HG03066 (cell line): ENCODE results near the gene IFI27.

Experiments
- ATAC-seq: cut with Tn5 transposase; IDR thresholded peaks from one replicate; pipeline ENCODE4 v1.9.1; 2021; ENCODE audit warnings: low read depth; ENCODE audit not compliant: unreplicated experiment

The IFI27 gene

GRCh38 chr14:94123868-94124267 lies 13.3 kb downstream of the IFI27 start:
- ATAC-seq = no peak

GRCh38 chr14:94124582-94125377 lies 14.2 kb downstream of the IFI27 start:
- ATAC-seq = no peak

GRCh38 chr14:94125659-94126418 lies 15.3 kb downstream of the IFI27 start:
- ATAC-seq = no peak

GRCh38 chr14:94126419-94126677 lies 15.8 kb downstream of the IFI27 start:
- ATAC-seq = no peak

- ATAC-seq = no peak
Observed at GRCh38 chr14:94126800-94127199, 16.3 kb downstream of the IFI27 start.

- ATAC-seq = no peak
Observed at GRCh38 chr14:94127330-94127729, 16.8 kb downstream of the IFI27 start.

GRCh38 chr14:94128216-94128839 lies 17.8 kb downstream of the IFI27 start:
- no peak for ATAC-seq

GRCh38 chr14:94129111-94129757 lies 18.7 kb downstream of the IFI27 start, which contains the start of gene IFI27L2:
TSS of gene IFI27L2 (minus strand) at chr14:94129604. CDS start at chr14:94129564, 40 bp downstream.
- ATAC-seq = peak; percentile 97

- no peak for ATAC-seq
Observed at GRCh38 chr14:94129758-94130414, 19.4 kb downstream of the IFI27 start.

GRCh38 chr14:94132285-94132887 lies 21.9 kb downstream of the IFI27 start:
- ATAC-seq = no peak

GRCh38 chr14:94135476-94135875 lies 24.9 kb downstream of the IFI27 start:
- no peak for ATAC-seq

GRCh38 chr14:94136575-94137331 lies 26.2 kb downstream of the IFI27 start:
- ATAC-seq = no peak

- ATAC-seq = no peak
Observed at GRCh38 chr14:94138251-94138650, 27.7 kb downstream of the IFI27 start.

- no peak for ATAC-seq
Observed at GRCh38 chr14:94139006-94139405, 28.5 kb downstream of the IFI27 start.

GRCh38 chr14:94139421-94139820 lies 28.9 kb downstream of the IFI27 start:
- no peak for ATAC-seq

GRCh38 chr14:94142247-94142646 lies 31.7 kb downstream of the IFI27 start:
- ATAC-seq = no peak

- no peak for ATAC-seq
Observed at GRCh38 chr14:94142836-94143235, 32.3 kb downstream of the IFI27 start.

GRCh38 chr14:94143239-94143638 lies 32.7 kb downstream of the IFI27 start:
- ATAC-seq = no peak

GRCh38 chr14:94143711-94144110 lies 33.2 kb downstream of the IFI27 start:
- no peak for ATAC-seq
